ENCODE measurements around the gene TSPAN13.
"Not testable (repeated sequence)": the region's sequence is repeated elsewhere in the genome, so short reads cannot be mapped to it uniquely, and the experiment has no call there.

The TSPAN13 gene

DNA sequence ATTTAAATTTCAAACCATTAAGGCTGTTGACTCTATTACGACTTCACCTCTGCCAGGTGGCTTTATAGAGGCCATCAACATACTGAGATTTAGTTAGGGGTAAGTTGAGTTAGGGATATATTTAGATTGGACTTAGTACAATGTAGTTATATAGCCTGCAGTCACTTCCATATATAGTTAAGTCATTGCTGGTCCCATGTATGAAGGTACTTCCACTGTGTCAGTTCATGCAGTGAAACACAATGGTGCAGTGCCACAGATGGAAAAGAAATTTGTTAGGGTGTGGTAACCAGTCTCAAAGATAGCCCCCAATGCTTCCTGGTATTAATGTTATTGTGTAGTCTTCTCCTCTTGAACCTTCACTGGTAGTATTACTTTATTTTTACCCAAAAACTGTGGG lies 12.6 kb upstream of the TSPAN13 start:
- no peak for DNase-seq

DNA sequence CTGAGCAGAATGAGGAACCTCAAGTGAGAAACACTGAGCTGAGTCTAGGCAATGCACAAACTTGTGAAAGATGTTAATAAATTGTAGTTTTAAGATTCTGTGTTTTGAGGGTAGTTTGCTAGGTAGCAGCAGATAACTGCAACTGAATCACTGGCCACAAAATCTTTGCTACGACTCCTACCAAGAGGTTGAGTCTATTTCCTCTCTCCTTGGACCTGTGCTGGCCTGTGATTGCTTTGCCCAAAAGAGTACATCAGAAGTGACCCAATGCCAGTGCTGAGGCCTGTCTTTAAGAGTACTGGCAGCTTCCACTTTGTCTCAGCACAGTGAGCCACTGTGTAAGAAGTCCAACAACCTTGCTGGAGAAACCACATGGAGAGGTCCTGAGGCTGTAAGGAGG lies 11.9 kb upstream of the TSPAN13 start:
- DNase-seq, result no peak

DNA sequence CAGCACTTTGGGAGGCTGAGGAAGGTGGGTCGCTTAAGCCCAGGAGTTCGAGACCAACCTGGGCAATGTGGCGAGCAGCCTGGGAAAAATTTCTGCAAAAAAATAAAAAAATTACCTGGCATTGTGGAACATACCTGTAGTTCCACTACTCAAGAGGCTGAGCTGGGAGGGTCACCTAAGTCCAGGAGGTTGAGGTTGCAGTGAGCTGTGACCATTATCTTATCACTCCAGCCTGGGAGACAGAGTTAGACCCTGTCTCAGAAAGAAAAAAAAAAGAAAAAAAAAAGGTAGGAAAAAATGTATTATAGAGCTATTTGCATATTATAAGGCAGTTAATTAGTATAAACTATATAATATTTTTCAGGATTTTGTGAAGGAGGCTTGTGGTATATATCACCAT lies 11.0 kb upstream of the TSPAN13 start:
- DNase-seq, result no peak

DNA sequence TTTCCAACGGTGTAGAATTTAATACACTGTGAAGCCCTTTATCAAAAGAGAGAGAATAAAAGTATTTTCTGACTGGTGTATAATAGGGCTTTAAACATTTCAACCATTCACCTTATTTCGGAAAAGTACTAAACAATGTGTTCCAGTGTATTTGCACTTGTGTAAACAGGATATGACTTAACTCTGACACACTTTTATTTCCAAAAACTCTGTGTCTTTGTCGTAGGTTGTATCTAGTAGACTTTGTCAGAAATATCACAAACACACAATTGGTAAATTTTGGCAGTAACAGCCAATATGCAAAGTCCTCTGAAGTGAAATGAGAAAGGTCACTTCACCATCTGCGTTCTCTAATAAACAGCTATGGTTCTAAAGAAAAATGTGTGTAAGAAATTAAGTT lies 10.3 kb upstream of the TSPAN13 start:
- DNase-seq, result no peak

DNA sequence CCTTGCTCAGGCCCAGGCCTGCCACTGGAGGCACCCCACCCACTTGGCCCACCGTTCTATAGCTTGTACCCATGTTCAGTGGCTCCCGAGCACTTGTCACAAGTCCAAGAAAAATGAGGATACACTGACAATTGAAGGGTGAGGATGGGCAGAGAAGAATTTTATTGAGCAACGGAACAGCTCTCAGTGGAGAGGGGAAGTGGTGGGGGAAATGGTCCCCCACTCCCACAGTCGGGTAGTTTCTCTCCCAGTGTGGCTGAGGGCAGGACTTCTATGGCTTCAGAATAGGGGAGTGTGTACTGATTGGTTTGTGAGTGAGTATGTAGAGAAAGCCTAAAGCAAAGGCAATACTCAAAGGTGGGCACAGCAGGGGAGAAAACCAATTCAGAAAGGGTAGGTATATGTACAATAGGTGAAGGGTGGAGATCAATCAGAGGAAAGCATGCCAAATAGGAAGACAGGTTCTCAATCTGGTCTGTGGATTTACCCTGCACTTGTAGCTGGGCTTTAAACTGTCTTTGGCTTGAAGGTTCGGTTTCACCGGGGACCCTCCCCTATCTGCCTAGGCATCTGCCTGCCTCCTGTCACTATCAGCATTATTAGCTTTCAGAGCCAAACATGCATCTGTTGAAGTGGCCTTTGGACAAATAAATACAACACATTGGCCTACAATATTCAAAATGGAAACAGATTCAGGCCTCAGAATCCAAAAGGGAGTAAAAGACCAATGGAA lies 8.9 kb upstream of the TSPAN13 start:
- no peak for DNase-seq

DNA sequence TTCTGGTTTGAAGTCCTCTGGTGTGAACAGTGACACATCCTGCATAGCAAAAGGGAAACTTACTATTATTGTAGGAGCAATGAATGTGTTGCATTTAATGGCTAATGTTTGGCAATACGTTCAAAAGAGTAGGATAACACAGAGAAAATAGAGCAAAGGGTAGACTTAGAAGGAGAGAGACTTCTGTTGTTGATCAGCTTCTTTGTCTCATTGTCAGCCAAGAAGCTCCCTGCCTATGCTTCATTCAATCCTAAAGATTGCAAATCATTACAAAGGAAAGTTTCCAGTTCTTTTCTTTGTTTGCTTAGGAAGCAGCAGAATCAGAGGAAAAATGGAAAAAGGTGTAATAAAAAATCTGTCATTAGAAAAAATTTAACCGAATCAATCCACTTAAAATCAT lies 7.9 kb upstream of the TSPAN13 start:
- no peak for DNase-seq

DNA sequence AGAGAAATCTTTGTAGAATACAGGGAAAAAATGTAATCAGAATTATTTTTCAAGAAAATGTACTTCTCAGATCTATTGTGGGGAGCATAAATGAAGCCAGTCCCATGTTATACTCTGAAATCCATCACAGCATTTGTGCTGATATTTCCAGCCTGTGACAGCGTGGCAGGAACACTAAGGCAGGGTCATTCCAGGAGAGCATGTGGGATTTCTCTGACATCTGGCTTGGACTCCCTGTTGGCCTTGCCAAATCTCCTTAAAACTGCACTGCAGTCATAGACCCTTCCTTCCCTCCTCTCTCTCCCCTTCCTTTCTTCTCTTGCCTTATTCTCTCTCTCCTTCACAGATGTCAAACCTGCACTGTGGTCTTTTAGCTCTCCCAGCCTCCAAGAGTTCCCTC lies 6.5 kb upstream of the TSPAN13 start:
- no peak for DNase-seq

DNA sequence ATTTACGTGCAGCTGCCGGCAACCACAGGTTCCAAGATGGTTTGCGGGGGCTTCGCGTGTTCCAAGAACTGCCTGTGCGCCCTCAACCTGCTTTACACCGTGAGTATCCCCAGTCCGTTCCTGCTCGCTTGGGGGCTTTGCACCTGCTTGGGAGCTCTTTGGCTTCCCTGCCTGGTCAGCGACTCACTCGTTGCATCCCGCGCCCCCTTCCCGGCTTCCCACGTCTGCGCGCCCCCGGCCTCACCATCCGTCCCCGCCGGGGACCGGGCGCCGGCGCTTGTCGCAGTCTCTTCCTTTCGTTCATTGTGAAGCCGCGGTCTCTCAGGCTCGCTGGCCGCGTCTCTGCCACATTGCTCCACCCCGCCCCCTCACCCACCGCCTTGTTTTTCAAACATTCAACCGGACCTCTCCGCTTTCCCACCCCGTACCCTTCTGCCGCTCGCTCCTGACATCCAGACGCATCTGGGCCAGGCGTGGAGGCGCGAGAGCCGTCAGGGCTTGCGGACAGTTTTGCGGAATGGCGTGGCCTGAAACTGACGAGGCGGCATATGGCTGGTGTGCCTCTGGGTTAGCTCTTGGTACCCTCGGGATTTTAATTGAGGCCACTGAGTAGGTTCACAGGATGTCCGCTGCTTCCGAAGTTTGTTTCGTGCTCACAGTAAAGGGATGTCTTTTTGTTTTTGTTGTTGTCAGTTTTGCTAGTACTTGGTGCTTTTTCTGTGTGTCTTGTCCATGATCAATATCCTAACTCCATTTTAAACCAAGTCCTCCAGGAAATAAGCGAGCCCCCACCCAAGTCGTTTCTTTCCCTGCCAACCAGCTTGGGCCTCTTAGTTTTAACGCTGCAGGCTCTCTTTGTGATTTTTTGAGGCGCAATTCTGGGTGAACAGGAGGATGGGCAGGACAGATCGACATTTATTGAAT lies 639 bp downstream of the TSPAN13 start:
- peak in 27 of 58 donors; percentile 3 to 72 (median 28) for DNase-seq

DNA sequence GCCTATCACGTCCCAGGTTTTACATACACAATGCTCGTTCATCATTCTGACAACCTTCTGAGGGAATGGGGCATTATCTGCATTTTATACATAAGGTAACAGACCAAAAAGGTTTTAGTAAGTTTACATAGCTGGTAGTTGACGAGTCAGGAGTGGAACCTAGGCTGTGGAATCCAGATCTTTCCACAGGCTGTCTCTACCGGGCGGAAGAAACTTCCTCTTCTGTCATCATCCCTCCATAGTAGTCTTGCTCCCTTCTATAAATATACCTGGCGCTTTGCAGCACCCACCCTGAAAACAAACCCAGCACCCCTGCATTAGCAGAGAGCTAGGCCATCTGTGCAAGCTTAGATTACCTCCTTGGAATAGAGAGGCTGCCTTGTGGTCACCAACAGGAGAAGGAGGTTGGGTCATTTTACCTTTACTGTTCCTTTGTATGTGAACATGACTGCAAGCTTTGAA lies 1.3 kb downstream of the TSPAN13 start:
- peak in 3 of 58 donors; percentile 1 to 18 (median 4) for DNase-seq

DNA sequence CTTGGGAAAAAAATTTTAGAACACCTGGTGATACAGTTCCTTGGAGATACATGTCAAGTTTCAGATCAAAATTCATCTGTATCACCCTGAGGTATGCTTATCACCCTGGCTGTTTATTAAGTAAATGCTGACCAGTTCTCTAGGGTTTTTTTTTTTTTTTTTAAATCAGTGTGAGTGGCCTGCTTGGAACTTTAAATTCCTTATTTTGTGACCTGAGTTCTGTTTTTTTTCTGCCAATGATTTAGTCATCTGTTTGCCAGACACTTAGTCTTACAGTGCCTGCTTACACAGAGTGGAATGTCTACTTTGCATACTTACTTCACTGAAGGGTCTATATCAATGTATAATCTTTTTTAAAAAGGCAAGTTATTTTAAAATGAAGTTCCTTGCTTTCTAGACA lies 1.8 kb downstream of the TSPAN13 start:
- no peak for DNase-seq

DNA sequence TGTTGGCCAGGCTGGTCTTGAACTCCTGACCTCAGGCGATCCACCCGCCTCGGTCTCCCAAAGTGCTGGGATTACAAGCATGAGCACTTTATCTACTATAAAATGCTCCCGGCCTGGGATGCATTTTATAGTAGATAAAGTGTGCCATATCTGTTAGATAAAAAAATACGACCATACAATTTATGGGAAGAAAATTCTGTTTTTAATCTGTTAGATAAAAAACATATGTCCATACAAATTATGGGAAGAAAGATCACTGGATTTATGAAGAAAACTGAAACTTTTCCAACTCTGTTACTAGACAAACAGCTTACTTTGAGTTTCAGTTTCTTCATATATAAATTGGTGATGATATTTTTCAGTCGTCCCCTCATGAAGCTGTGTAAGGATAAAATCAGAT lies 4.5 kb downstream of the TSPAN13 start:
- DNase-seq, result no peak

DNA sequence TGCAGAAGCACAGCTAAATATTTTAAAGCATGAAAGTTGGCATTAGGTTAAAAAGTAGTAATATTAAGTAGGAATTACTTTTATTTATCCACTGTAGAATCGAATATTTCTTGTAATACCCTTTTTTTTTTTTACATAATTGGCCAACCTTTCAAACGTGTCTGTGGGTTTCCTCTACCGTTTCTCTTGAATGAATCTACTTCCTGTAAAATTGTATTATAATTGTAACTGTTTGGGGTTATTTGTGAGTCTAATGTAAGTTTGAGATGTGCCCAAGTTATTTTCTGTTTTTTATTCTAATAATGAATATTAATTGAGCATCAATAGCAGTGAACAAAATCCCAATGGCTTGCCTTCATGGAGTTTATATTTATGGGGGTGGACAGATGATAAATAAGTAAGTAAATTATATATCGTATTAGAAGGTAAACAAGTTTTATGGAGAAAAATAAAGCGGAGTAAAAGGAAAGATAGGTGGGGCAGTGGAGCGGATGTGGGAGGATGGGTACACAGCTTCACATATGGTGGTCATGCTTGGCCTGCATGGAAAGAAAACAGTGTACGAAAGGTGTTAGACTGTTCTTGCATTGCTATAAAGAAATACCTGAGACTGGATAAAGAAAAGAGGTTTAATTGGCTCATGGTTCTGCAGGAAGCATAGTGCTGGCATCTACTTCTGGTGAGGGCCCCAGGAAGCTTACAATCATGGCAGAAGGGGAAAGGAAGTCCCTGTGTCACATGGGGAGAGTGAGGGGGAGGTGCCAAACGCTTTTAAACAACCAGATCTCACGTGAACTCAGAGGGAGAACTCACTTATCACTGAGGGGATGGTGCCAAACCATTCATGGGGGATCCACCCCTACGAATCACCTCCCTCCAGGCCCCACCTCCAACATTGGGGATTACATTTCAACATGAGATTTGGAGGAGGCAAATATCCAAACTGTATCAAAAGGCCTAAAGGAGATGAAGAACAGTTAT lies 5.4 kb downstream of the TSPAN13 start:
- DNase-seq, result no peak

DNA sequence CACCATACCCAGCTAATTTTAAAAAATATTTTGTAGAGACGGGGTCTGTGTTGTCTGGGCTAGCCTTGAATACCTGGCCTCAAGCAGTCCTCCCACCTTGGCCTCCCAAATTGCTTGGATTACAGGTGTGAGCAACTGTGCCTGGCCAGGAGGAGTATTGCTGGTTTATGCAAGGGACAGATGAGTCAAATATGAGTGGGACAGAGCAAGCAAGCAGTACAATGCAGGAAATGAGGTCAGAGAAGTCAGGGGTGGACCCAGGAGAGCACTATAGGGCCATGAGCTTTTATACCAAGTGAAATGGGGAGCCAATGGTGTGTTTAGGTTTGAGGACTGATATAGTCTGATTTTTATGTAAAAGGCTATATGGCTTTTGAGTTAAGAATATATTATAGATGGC lies 6.3 kb downstream of the TSPAN13 start:
- DNase-seq, result no peak

DNA sequence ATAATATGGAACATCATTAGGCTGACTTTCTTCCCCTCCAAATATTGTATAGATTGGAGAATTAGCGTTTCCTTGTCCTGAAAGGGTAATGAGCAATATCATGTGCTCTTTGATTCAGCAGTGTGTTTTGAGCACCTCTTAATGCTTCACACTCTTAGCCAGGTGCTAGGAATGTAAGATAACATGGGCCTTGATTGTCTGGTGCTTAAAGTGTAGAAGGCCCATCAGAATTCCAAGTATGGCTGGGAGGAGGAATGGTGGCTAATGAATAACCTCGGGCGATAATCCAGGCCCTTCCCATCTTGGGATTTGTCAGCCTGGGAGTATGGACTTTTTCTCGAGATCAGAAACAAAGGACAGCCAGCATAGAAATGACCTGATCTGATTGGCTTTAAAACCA lies 8.6 kb downstream of the TSPAN13 start:
- DNase-seq, result no peak

DNA sequence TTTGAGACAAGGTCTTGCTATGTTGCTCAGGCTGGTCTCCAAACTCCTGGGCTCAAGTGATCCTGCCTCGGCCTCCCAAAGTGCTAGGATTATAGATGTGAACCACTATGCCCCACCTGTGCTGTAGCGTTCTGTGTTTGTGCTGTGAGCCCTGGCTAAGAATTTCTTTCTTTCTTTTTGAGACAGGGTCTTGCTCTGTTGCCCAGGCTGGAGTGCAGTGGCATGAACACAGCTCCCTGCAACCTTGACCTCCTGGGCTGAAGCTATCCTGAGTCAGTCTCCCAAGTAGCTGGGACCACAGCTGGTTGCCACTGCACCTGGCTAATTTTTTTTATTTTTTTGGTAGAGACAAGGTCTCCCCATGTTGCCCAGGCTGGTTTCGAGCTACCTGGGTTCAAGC lies 11.4 kb downstream of the TSPAN13 start:
- no peak for DNase-seq

DNA sequence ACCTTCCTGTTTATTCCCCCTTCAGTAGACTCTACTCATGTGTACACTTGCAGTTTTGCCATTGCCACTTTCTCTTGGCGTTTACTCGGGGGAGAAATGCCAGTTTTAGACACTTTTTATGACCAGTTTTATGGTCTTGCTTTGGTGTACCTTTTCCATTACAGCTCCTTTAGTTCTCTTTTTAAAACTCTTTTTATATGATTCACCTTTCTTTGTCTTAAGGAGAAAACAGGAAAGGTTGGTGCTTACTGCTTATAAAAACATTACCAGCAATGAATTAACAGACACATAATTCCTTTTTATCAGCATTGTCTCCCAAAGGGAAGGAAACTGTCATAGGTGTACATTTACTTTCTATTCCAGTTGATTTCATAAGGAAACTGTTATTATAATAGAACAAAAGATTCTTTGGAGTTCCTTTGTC lies 11.9 kb downstream of the TSPAN13 start:
- no peak for DNase-seq

DNA sequence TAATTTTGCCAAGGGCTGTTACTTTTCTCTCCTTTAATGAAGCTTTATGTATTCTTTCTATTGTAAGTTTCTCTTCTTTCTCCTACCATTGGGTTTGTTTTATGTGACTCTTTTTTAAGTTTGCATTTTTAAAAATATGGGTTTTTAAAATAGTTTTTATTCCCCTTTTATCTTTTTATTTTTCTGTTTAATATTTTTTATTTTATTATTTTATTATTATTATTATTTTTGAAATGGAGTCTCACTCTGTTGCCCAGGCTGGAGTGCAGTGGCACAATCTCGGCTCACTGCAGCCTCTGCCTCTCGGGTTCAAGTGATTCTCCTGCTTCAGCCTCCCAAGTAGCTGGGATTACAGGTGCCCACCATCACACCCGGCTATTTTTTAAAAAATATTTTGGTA lies 16.4 kb downstream of the TSPAN13 start:
- DNase-seq, result not testable (repeated sequence)

DNA sequence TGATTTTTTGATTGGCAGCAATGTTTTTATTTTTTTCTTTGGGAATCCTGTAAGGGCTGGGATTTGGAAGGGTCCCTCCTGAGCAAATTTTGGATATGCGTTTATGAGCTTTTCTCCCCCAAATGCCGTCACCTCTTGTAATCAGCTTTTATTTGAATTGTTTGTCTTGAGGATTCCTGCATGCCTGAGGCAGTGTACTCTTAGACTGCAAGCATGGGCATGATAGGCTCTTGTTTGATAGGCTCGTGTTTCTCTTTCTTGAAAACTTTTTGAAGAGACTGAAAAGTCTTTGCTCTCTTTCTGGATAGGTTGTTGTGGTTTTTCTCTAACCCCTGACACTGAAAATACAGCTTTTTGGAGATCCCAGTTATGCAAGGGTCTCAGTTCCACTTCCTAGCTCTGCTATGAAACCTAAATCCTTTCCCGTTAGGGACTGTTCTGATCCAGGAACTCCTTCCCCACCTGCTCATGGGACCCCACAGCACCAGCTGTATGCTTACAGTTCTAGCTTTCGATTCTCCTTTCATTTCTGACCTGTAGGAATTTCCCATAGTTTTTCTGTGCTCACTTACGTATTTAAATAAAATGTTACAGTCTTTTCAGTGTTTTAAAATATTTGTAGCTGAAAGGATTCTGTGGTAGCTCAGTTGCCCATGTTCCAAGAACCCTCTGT lies 17.2 kb downstream of the TSPAN13 start:
- no peak for DNase-seq

DNA sequence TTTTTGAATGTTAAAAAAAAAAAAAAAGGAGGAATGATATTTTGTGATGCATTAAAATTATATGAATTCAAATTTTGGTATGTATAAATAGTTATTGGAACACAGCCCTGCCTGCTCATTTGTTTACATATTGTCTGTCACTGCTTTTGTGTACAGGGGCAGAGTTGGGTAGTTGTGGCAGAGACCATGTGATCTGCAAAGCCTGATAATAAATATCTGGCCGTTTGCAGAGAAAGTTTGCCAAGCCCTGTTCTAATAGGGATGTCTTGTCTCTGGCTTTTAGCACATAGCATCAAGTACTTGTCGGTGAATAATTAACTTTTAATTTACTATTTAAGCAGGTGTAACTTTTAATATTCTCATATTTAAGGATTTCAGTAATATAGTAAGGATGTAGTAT lies 19.8 kb downstream of the TSPAN13 start:
- no peak for DNase-seq

DNA sequence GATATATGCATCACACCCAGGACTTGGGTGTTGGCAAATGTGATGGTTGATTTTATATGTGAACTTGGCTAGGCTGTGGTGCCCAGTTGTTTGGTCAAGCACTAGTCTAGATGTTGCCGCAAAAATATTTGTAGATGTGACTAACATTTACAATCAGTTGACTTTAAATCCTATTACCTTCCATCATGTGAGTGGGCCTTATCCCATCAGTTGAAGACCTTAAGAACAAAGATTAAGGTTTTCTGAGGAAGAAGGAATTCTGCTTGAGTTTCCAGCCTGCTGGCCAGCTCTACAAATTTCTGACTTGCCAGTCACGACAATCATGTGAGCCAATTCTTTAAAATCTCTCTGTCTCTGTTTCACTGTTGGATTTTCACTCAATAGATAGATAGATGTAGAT lies 20.3 kb downstream of the TSPAN13 start:
- DNase-seq, result no peak

DNA sequence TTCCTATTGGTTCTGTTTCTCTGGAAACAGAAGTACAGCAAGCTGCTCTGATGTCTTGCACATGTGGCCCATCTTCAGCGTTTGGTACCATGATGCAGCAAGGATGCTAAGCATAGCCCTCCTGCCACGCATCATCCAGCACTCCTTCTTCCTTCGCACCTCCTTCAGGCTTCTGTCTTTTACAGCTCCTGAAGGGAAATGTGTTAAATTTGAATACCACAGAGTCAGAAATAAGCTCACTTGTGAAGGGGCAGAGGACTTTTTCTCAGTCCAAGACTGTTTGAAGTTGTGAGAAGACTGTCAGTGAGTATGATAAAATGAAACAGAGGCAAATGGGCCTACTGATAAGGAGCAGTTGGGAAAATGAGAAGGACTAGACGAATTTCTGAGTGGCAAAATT lies 20.7 kb downstream of the TSPAN13 start:
- peak in 22 of 58 donors; percentile 1 to 62 (median 27) for DNase-seq
